Keratinocyte (primary cell): ENCODE data around the gene TLR10. TPM values are rescaled to one million over a fixed set of nuclear protein-coding genes. Genes with fewer than 3 reads are reported as not detected.

Experiments used
- DNase-seq: peaks from one replicate; pipeline ENCODE4 v3.0.0-alpha.2; 2011; ENCODE audit warnings: low read depth, missing footprints, low spot score
- FAIRE-seq: peaks from 2 replicates; lab custom pipeline; 2011; peaks lifted over from hg19 to GRCh38; lab: Jason Lieb, UNC
- H2AFZ ChIP-seq: 2 replicates; pipeline ENCODE4 v1.6.0; 2012; ENCODE audit warnings: low read length, control low read depth, inconsistent platforms; ENCODE audit not compliant: control insufficient read depth
- H3K27ac ChIP-seq: 2 replicates; pipeline ENCODE4 v1.5.1; 2011; ENCODE audit warnings: low read length; ENCODE audit not compliant: control insufficient read depth, insufficient read depth
- H3K27me3 ChIP-seq: 3 replicates; pipeline ENCODE4 v1.6.0; 2011; ENCODE audit warnings: low read length; ENCODE audit not compliant: control insufficient read depth, insufficient read depth; ENCODE audit errors: extremely low read depth
- H3K36me3 ChIP-seq, 2 experiments: 2 replicates in 1 of 2; 3 replicates in 1 of 2; pipeline ENCODE4 v1.5.1; 2011; ENCODE audit warnings: low read length in 2 of 2, mild to moderate bottlenecking in 1 of 2; ENCODE audit not compliant: control insufficient read depth in 2 of 2, insufficient read depth in 2 of 2; ENCODE audit errors: extremely low read depth in 1 of 2
- H3K4me1 ChIP-seq: 3 replicates; pipeline ENCODE4 v1.5.1; 2011; ENCODE audit warnings: low read length; ENCODE audit not compliant: control insufficient read depth, insufficient read depth; ENCODE audit errors: extremely low read depth
- H3K4me2 ChIP-seq: 3 replicates; pipeline ENCODE4 v1.6.0; 2011; ENCODE audit warnings: low read depth, low read length; ENCODE audit not compliant: control insufficient read depth, insufficient read depth; ENCODE audit errors: extremely low read depth
- H3K4me3 ChIP-seq, 3 experiments: fragments of 200-600 bp in 1 of 3; sonication (generic) in 1 of 3; 2 replicates in 2 of 3; 3 replicates in 1 of 3; pipeline ENCODE4 v1.5.1; 2011 to 2016; ENCODE audit warnings: low read length in 3 of 3, mild to moderate bottlenecking in 3 of 3, control low read depth in 2 of 3, inconsistent platforms in 1 of 3, low read depth in 1 of 3, mixed read lengths in 1 of 3, mixed run types in 1 of 3, moderate library complexity in 1 of 3; ENCODE audit not compliant: control insufficient read depth in 2 of 3, insufficient read depth in 2 of 3; ENCODE audit errors: extremely low read depth in 1 of 3
- H3K79me2 ChIP-seq: 2 replicates; pipeline ENCODE4 v1.6.0; 2012; ENCODE audit warnings: low read length; ENCODE audit not compliant: control insufficient read depth, insufficient read depth
- H3K9ac ChIP-seq: 3 replicates; pipeline ENCODE4 v1.6.0; 2011; ENCODE audit warnings: low read length; ENCODE audit not compliant: control insufficient read depth, insufficient read depth; ENCODE audit errors: extremely low read depth
- H3K9me1 ChIP-seq: 3 replicates; pipeline ENCODE4 v1.6.0; 2011; ENCODE audit warnings: low read length; ENCODE audit not compliant: control insufficient read depth, insufficient read depth; ENCODE audit errors: extremely low read depth
- H3K9me3 ChIP-seq: 2 replicates; pipeline ENCODE4 v1.5.1; 2012; ENCODE audit warnings: low read depth, low read length; ENCODE audit not compliant: control insufficient read depth
- H4K20me1 ChIP-seq: 3 replicates; pipeline ENCODE4 v1.6.0; 2011; ENCODE audit warnings: low read length; ENCODE audit not compliant: control insufficient read depth, insufficient read depth; ENCODE audit errors: extremely low read depth
- EZH2 ChIP-seq: IDR thresholded peaks from one replicate; pipeline ENCODE4 v1.6.1; 2012; ENCODE audit warnings: inconsistent platforms, mild to moderate bottlenecking, low read length, moderate library complexity
- dilution Hi-C: fragments of 300-500 bp; cut with MboI; formaldehyde crosslinking; loops from one replicate; pipeline ENCODE4 v1.7.0; 2020; ENCODE audit warnings: low sequenced_read_pairs; ENCODE audit not compliant: extremely low pct_ligation_motif_present
- polyA plus RNA-seq, 5 experiments: library from polyadenylated mRNA; depleted of rRNA in 3 of 5; stranded (reverse) in 3 of 5; stranded (forward) in 1 of 5; unstranded in 1 of 5; fragments of >200 nt; gene quantifications; 1 replicate in 1 of 5; 2 replicates in 3 of 5; 3 replicates in 1 of 5; pipeline versions ENCODE4 v1.2.1 to v1.2.3, GENCODE V29; 2011 to 2012; ENCODE audit warnings: missing spikeins in 2 of 5, low read depth in 1 of 5, low replicate concordance in 1 of 5
- TF ChIP-seq, protein P1 (sequence below), 3 experiments: IDR thresholded peaks in 1 of 3; conservative IDR thresholded peaks in 1 of 3; optimal IDR thresholded peaks in 1 of 3; 2 replicates in 2 of 3; 3 replicates in 1 of 3; pipeline versions ENCODE3 to v1.5.1; 2011; ENCODE audit warnings: low read length in 3 of 3, mild to moderate bottlenecking in 3 of 3, moderate library complexity in 2 of 3, control low read depth in 1 of 3, inconsistent platforms in 1 of 3; ENCODE audit not compliant: insufficient read depth in 2 of 3; ENCODE audit errors: extremely low read depth in 1 of 3

Gene TLR10
- polyA plus RNA-seq, 1 donor (not counting 4 experiments of a cell fraction or from before 2014, with no cell fraction given), result 0.05 TPM

GRCh38 chr4:38781854-38782261, 932 bp downstream of the TLR10 start:
- no peaks in the 10 kb centered on the region for H4K20me1 ChIP-seq
- H3K9me3 ChIP-seq, result no peaks in the 10 kb centered on the region
- DNase-seq (no peak), FAIRE-seq (no peak)
- H3K27me3 ChIP-seq, result no peaks in the 10 kb centered on the region
- no peak overlapping the region for H3K9ac ChIP-seq
- H3K4me3 ChIP-seq, result no peak overlapping the region
- no peaks in the 10 kb centered on the region for H3K36me3 ChIP-seq
- no peaks in the 10 kb centered on the region for H3K9me1 ChIP-seq
- H2AFZ ChIP-seq, result no peak overlapping the region
- no peaks in the 10 kb centered on the region for H3K4me1 ChIP-seq
- dilution Hi-C loops, result no loop called here
- no peaks in the 10 kb centered on the region for H3K79me2 ChIP-seq
- H3K27ac ChIP-seq, result no peak overlapping the region
- no peak overlapping the region for H3K4me2 ChIP-seq
- TF ChIP-seq, protein P1, sequence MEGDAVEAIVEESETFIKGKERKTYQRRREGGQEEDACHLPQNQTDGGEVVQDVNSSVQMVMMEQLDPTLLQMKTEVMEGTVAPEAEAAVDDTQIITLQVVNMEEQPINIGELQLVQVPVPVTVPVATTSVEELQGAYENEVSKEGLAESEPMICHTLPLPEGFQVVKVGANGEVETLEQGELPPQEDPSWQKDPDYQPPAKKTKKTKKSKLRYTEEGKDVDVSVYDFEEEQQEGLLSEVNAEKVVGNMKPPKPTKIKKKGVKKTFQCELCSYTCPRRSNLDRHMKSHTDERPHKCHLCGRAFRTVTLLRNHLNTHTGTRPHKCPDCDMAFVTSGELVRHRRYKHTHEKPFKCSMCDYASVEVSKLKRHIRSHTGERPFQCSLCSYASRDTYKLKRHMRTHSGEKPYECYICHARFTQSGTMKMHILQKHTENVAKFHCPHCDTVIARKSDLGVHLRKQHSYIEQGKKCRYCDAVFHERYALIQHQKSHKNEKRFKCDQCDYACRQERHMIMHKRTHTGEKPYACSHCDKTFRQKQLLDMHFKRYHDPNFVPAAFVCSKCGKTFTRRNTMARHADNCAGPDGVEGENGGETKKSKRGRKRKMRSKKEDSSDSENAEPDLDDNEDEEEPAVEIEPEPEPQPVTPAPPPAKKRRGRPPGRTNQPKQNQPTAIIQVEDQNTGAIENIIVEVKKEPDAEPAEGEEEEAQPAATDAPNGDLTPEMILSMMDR (optimal IDR thresholded peaks at IDR 0.05 in 1 of 3, IDR thresholded peaks at IDR 0.05 in 1 of 3, conservative IDR thresholded peaks at IDR 0.05 in 1 of 3; ENCODE audit: extremely low read depth in 1 of 3, insufficient read depth in 2 of 3, low read length in 3 of 3), result no peak
- no peak for TF ChIP-seq EZH2

DNA sequence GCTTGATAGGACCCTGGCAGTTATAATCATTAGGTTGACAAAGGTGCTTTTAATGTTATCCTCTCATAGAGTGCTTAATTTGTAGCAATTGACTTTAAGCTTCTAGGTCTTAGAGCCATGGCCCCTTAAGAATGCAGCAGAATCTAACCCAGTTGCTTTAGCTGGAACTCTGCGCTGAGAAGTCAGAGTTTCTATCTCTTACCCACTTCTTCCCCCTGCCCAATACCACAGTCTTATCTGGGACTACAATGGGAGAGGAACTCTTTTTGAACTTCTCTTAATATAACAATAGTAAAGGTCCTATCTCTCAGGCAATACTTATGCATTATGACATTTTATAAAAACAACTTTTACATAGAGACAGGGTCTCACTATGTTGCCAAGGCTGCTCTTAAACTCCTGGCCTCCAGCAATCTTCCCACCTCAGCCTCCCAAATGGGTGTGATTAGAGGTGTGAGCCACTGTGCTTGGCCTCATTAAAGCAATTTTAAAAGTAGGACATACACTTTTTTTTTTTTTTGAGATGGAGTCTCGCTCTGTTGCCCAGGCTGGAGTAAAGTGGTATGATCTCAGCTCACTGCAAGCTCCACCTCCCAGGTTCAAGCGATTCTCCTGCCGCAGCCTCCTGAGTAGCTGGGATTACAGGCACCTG, 1.8 kb downstream of the TLR10 start:
- no peak overlapping the region for H3K27ac ChIP-seq
- no peak overlapping the region for H3K4me3 ChIP-seq
- no peaks in the 10 kb centered on the region for H3K79me2 ChIP-seq
- H3K9me1 ChIP-seq, result no peaks in the 10 kb centered on the region
- dilution Hi-C loops, result no loop called here
- H4K20me1 ChIP-seq, result no peaks in the 10 kb centered on the region
- H3K4me2 ChIP-seq, result no peak overlapping the region
- TF ChIP-seq, protein P1 (optimal IDR thresholded peaks at IDR 0.05 in 1 of 3, IDR thresholded peaks at IDR 0.05 in 1 of 3, conservative IDR thresholded peaks at IDR 0.05 in 1 of 3; ENCODE audit: extremely low read depth in 1 of 3, insufficient read depth in 2 of 3, low read length in 3 of 3), result no peak
- TF ChIP-seq EZH2, result no peak
- H3K9ac ChIP-seq, result no peak overlapping the region
- DNase-seq (no peak), FAIRE-seq (no peak)
- H3K9me3 ChIP-seq, result no peaks in the 10 kb centered on the region
- no peaks in the 10 kb centered on the region for H3K27me3 ChIP-seq
- no peak overlapping the region for H2AFZ ChIP-seq
- H3K4me1 ChIP-seq, result peaks cover 4% of the 10 kb centered on the region
- H3K36me3 ChIP-seq, result no peaks in the 10 kb centered on the region
